Tibial artery (tissue), 4 donors: ENCODE data around the gene ULK4.

Source experiments
- DNase-seq, 2 donors: peaks; one replicate each; pipeline ENCODE4 v3.0.0-alpha.2; 2019
- H3K27ac ChIP-seq, 2 donors: fragments of 200-600 bp; sonication (generic) in 1 of 2; 1 replicate in 1 of 2; 2 replicates in 1 of 2; pipeline ENCODE4 v1.5.1; 2018 to 2019; ENCODE audit warnings: mild to moderate bottlenecking in 1 of 2
- H3K27me3 ChIP-seq, 2 donors: fragments of 200-600 bp; sonication (generic) in 1 of 2; one replicate each; pipeline versions ENCODE4 v1.5.1 to v1.6.0; 2016 to 2019
- H3K36me3 ChIP-seq, 3 donors: fragments of 200-600 bp; sonication (generic) in 2 of 3; one replicate each; pipeline ENCODE4 v1.5.1; 2016 to 2019; ENCODE audit warnings: mild to moderate bottlenecking in 2 of 3
- H3K4me1 ChIP-seq, 4 donors: fragments of 200-600 bp; sonication (generic) in 2 of 4; 1 replicate in 3 of 4; 2 replicates in 1 of 4; pipeline ENCODE4 v1.5.1; 2016 to 2019
- H3K4me3 ChIP-seq, 2 donors: fragments of 200-600 bp; sonication (generic) in 1 of 2; 1 replicate in 1 of 2; 2 replicates in 1 of 2; pipeline ENCODE4 v1.5.1; 2018 to 2019; ENCODE audit warnings: mild to moderate bottlenecking in 2 of 2
- H3K9me3 ChIP-seq, 3 donors: fragments of 200-600 bp; sonication (generic) in 1 of 3; one replicate each; pipeline ENCODE4 v1.5.1; 2016 to 2019
- intact Hi-C: fragments of 100-400 bp; cut with DNase I; formaldehyde crosslinking; loops from one replicate; pipeline ENCODE4 v1.15.0; 2023; ENCODE audit warnings: low total_unique reads
- TF ChIP-seq, protein P1 (sequence below), 2 experiments: fragments of 200-600 bp in 1 of 2; fragments of 450-650 bp in 1 of 2; IDR thresholded peaks; one replicate each; pipeline ENCODE4 v1.5.1; 2017 to 2019; ENCODE audit warnings: antibody characterized with exemption in 2 of 2, mild to moderate bottlenecking in 1 of 2, moderate library complexity in 1 of 2

The ULK4 gene

DNA sequence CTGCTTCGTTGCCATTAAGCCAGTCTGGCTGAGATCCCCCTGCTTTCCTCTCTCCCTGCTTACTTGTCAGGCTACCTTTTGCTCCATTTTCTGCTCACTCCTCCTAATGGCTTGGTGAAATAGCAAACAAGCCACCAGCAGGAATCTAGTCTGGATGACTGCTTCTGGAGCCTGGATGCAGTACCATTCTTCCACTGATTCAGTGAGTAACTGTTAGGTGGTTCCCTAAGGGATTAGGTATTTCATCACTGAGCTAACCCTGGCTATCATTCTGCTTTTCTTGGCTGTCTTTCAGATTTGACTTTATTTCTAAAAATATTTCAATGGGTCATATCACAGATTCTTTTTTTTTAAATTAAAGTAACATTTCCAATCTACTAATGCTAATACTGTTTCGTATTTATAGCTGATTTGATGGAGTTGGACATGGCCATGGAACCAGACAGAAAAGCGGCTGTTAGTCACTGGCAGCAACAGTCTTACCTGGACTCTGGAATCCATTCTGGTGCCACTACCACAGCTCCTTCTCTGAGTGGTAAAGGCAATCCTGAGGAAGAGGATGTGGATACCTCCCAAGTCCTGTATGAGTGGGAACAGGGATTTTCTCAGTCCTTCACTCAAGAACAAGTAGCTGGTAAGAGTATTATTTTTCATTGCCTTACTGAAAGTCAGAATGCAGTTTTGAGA, 737.6 kb downstream of the ULK4 start:
- TF ChIP-seq, protein P1, sequence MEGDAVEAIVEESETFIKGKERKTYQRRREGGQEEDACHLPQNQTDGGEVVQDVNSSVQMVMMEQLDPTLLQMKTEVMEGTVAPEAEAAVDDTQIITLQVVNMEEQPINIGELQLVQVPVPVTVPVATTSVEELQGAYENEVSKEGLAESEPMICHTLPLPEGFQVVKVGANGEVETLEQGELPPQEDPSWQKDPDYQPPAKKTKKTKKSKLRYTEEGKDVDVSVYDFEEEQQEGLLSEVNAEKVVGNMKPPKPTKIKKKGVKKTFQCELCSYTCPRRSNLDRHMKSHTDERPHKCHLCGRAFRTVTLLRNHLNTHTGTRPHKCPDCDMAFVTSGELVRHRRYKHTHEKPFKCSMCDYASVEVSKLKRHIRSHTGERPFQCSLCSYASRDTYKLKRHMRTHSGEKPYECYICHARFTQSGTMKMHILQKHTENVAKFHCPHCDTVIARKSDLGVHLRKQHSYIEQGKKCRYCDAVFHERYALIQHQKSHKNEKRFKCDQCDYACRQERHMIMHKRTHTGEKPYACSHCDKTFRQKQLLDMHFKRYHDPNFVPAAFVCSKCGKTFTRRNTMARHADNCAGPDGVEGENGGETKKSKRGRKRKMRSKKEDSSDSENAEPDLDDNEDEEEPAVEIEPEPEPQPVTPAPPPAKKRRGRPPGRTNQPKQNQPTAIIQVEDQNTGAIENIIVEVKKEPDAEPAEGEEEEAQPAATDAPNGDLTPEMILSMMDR (IDR thresholded peaks at IDR 0.05), result peak; percentile 32 to 53
- peaks cover 33 to 49% (median 45%) of the 10 kb centered on the region in 3 donors for H3K36me3 ChIP-seq

DNA sequence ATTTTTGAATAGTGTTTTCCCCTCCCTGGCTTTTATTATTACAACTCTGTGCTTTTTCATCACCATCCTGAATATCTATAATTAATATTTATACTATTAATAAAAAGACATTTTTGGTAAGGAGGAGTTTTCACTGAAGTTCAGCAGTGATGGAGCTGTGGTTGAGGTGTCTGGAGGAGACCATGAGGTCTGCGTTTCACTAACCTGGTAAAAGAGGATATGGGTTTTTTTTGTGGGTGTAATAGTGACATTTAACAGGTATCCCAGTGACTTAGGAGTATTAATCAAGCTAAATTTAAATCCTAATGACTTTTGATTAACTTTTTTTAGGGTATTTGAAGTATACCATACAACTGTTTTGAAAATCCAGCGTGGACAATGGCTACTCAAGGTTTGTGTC, 738.2 kb downstream of the ULK4 start:
- Histone ChIP-seq H3K27ac (peak overlapping the region; percentile 49 to 58), H3K27me3 (no peaks in the 10 kb centered on the region), H3K4me1 (peaks cover 0 to 69% (median 46%) of the 10 kb centered on the region in 4 donors), H3K4me3 (no peak overlapping the region), H3K9me3 (no peaks in the 10 kb centered on the region), H3K36me3 (peaks cover 33 to 44% (median 43%) of the 10 kb centered on the region in 3 donors)
- no peak for DNase-seq
- TF ChIP-seq, protein P1 (IDR thresholded peaks at IDR 0.05), result no peak
- intact Hi-C loops, result loop anchor here (10.0 kb wide), 2 partner anchors 219 to 349 kb away; no protein-coding TSS in a partner anchor

More for the DNA sequence above, 737.6 kb downstream of the ULK4 start:
- H3K4me3 ChIP-seq, result no peak overlapping the region
- H3K4me1 ChIP-seq, result peaks cover 0 to 69% (median 44%) of the 10 kb centered on the region in 4 donors
- H3K9me3 ChIP-seq, result no peaks in the 10 kb centered on the region
- peak overlapping the region; percentile 49 to 58 for H3K27ac ChIP-seq
- no peaks in the 10 kb centered on the region for H3K27me3 ChIP-seq
- intact Hi-C loops, result loop anchor here (10.0 kb wide), 2 partner anchors 219 to 349 kb away; no protein-coding TSS in a partner anchor
- DNase-seq, result peak in 1 of 2 donors; percentile 68

DNA sequence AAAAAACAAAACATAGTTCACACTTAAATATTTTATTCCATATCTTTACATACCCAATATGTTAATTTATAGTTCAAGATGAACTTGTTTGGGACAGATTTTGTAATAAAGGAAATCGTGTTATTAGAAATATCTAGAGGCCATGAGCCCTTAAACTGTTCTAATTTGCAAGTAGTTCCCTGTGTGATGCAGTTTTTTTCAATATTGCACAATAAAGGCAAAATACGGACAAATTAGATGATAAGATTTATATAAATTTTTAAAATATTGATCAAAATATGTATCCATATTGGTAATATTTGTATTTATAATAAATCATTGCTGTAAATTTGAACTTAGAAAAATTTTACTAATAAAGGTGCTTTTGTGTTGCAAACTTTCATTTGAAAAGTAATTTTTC, 738.8 kb downstream of the ULK4 start:
- Histone ChIP-seq H3K9me3 (no peaks in the 10 kb centered on the region), H3K27ac (no peak overlapping the region), H3K27me3 (no peaks in the 10 kb centered on the region), H3K36me3 (peaks cover 31 to 38% (median 37%) of the 10 kb centered on the region in 3 donors), H3K4me3 (no peak overlapping the region), H3K4me1 (peaks cover 0 to 69% (median 46%) of the 10 kb centered on the region in 4 donors)
- DNase-seq, result no peak
- intact Hi-C loops, result loop anchor here (10.0 kb wide), 2 partner anchors 218 to 348 kb away; no protein-coding TSS in a partner anchor
- TF ChIP-seq, protein P1 (IDR thresholded peaks at IDR 0.05), result no peak

DNA sequence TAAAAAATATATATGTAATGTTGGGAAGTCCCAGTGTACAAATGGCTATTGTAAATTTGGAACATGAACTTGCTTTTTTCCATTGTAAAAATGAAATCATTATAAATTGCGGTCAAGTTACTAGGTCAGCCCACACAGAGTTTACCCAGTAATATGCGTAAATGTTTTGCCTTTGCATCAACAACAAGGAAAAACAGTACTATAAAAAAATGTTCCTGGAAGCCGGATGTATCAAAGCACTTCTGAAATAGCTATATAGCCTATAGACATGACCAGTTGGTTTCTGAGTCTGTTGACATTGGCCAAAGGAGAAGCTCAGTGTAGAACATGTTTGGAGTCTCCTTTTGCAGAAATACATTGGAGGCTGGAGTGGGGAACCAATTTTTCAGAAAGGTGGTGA, 739.4 kb downstream of the ULK4 start:
- Histone ChIP-seq H3K4me3 (no peak overlapping the region), H3K36me3 (peaks cover 25 to 32% (median 31%) of the 10 kb centered on the region in 3 donors), H3K9me3 (no peaks in the 10 kb centered on the region), H3K4me1 (peaks cover 0 to 74% (median 46%) of the 10 kb centered on the region in 4 donors), H3K27ac (no peak overlapping the region), H3K27me3 (no peaks in the 10 kb centered on the region)
- TF ChIP-seq, protein P1 (IDR thresholded peaks at IDR 0.05), result no peak
- intact Hi-C loops, result loop anchor here (10.0 kb wide), 2 partner anchors 218 to 348 kb away; no protein-coding TSS in a partner anchor
- DNase-seq, result no peak

DNA sequence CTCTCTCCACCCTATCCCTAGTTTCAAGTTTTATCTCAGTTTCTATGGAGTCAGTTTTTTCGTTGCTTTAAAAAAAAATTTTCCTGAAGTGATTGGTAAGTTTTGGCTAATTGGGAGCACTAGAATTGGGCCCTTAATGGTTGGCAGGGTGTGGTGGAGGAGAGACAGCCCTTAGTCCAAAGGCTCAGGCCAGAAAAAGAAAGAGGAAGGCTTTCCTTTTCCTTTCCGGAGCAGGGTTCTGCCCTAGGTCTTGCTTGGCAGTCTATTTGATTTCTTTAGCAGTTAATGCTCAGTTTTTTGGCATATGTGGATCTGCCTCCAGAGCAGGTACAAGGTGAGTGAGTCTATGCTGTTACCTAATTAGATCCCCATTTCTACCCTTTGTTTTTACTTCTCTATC, 739.9 kb downstream of the ULK4 start:
- DNase-seq, result no peak
- Histone ChIP-seq H3K4me1 (peaks cover 0 to 79% (median 49%) of the 10 kb centered on the region in 4 donors), H3K36me3 (peaks cover 21 to 27% (median 26%) of the 10 kb centered on the region in 3 donors), H3K27me3 (no peaks in the 10 kb centered on the region), H3K27ac (no peak overlapping the region), H3K9me3 (no peaks in the 10 kb centered on the region), H3K4me3 (no peak overlapping the region)
- TF ChIP-seq, protein P1 (IDR thresholded peaks at IDR 0.05), result no peak
- intact Hi-C loops, result loop anchor here (10.0 kb wide), 2 partner anchors 217 to 347 kb away; no protein-coding TSS in a partner anchor
